ENCODE data around the gene GRM8. TPM values are rescaled to one million over a fixed set of nuclear protein-coding genes. Genes with fewer than 3 reads are reported as not detected.

GRM8 gene
- total and polyA plus RNA-seq, 10 of the 15 experiments (the other 5 are each of a cell fraction or from before 2014, with no cell fraction given) = 0.33 to 7.1 (median 0.45) TPM; not detected in 2

- no peak for DNase-seq (ENCODE audit: low read depth, low spot score)
- Histone ChIP-seq H3K4me2 (ENCODE audit: control insufficient read depth, insufficient read depth) (no peak overlapping the region), H3K36me3 (ENCODE audit: control insufficient read depth in 2 of 2, insufficient read depth in 2 of 2, low read length in 1 of 2) (no peaks in the 10 kb centered on the region; a peak in 2 of 4 replicates), H3K4me1 (ENCODE audit: control insufficient read depth, insufficient read depth, low read length) (no peaks in the 10 kb centered on the region), H3K27me3 (replicated peaks in 1 of 2; ENCODE audit: control insufficient read depth in 2 of 2, insufficient read depth in 2 of 2, low read length in 1 of 2) (no peaks in the 10 kb centered on the region), H3K79me2 (ENCODE audit: control insufficient read depth, insufficient read depth, low read length) (no peaks in the 10 kb centered on the region), H3K27ac (ENCODE audit: control insufficient read depth, insufficient read depth) (no peak overlapping the region), H3K4me3 (no peak overlapping the region), H3K9ac (ENCODE audit: control insufficient read depth, insufficient read depth, low read length) (no peak overlapping the region), H4K20me1 (ENCODE audit: control insufficient read depth, insufficient read depth) (no peaks in the 10 kb centered on the region), H2AFZ (ENCODE audit: control insufficient read depth, low read depth, low read length) (no peak overlapping the region), H3K9me3 (replicated peaks; ENCODE audit: control insufficient read depth, insufficient read depth, low read length) (peaks cover 14% of the 10 kb centered on the region)
- no peak for FAIRE-seq
- SMC1A ChIA-PET (ENCODE audit: uncharacterized antibody, unreplicated experiment) = interaction anchor here (1.1 to 7.1 kb wide), 5 partner anchors 9 to 28 kb away, joined by 4 to 46 read pairs (median 6); no protein-coding TSS in a partner anchor
- TF ChIP-seq ZNF384 (IDR thresholded peaks at IDR 0.05; ENCODE audit: borderline replicate concordance, low read depth, low read length) = no peak
- no peak for TF ChIP-seq MTA2 (IDR thresholded peaks at IDR 0.05; ENCODE audit: low read depth)
- no peak for TF ChIP-seq HSF1 (IDR thresholded peaks at IDR 0.05; ENCODE audit: low read depth, low read length)
- TF ChIP-seq MLLT1 (IDR thresholded peaks at IDR 0.05) = no peak
- TF ChIP-seq IRF5 (IDR thresholded peaks at IDR 0.05; ENCODE audit: borderline replicate concordance) = no peak
- TF ChIP-seq NKRF (conservative IDR thresholded peaks at IDR 0.05) = no peak
- TF ChIP-seq YY1 (IDR thresholded peaks at IDR 0.05; ENCODE audit: low read depth, low read length) = no peak
- TF ChIP-seq TBL1XR1 (IDR thresholded peaks at IDR 0.05; ENCODE audit: low read depth, low read length) = no peak
- no peak for TF ChIP-seq RAD21 (IDR thresholded peaks at IDR 0.05; ENCODE audit: insufficient read depth, low read depth, low read length)
- TF ChIP-seq BHLHE40 (IDR thresholded peaks at IDR 0.05; ENCODE audit: borderline replicate concordance in 1 of 2, low read depth in 2 of 2, low read length in 1 of 2) = no peak
- TF ChIP-seq BMI1 (IDR thresholded peaks at IDR 0.05; ENCODE audit: borderline replicate concordance) = no peak
- no peak for TF ChIP-seq NFXL1 (IDR thresholded peaks at IDR 0.05; ENCODE audit: borderline replicate concordance)
- no peak for TF ChIP-seq SUPT20H (IDR thresholded peaks at IDR 0.05; ENCODE audit: borderline replicate concordance, control insufficient read depth, low read depth, low read length)
- no peak for TF ChIP-seq RCOR1 (conservative IDR thresholded peaks at IDR 0.05; ENCODE audit: low read depth, low read length)
- ATAC-seq = no peak
- BruUV-seq (replicated peaks) = no TSS peak
- WGBS (ENCODE audit: insufficient coverage, insufficient replicate concordance, low lambda C conversion rate, missing lambda C conversion rate) = 85% methylated on average over 11 of the region's 11 CpGs
- RAD21 ChIA-PET (ENCODE audit: unreplicated experiment) = interaction anchor here (1.0 kb wide), 1 partner anchor 28 kb away, joined by 4 read pairs; no protein-coding TSS in a partner anchor
- POLR2A ChIA-PET = interaction anchor here (0.7 kb wide), 1 partner anchor 28 kb away, joined by 4 read pairs; no protein-coding TSS in a partner anchor
- in situ Hi-C loops (cut with MboI) (no loop called here), intact Hi-C loops (cut with micrococcal nuclease; ENCODE audit: unreplicated experiment) (no loop called here)
- CTCF ChIA-PET = interaction anchor here (0.6 kb wide), 1 partner anchor 26 kb away, joined by 3 read pairs; no protein-coding TSS in a partner anchor
These were observed 561.6 kb downstream of the GRM8 start for GRCh38 chr7:126690848-126691751.

All from GM12878 (cell line).